ENCODE measurements around the gene SEMA3C. TPM values are rescaled to one million over a fixed set of nuclear protein-coding genes. Genes with fewer than 3 reads are reported as not detected.

The SEMA3C gene
- polyA plus RNA-seq, 10 donors, result 134 to 202 (median 168) TPM

DNA sequence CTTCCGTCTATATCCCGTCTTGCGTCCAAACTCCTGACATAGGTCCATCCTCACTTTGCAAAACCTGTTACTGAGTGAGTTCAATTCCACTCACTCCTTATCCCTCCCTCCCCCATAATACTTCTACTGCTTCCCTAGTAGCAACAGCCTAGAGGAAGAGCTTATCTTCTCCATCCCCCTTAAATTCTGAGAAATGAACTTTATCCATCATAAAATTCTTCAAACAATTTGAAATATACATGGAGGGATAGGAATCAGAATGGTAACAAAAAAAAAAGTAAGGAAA is 27.6 kb downstream of the SEMA3C start:
- DNase-seq, result no peak

DNA sequence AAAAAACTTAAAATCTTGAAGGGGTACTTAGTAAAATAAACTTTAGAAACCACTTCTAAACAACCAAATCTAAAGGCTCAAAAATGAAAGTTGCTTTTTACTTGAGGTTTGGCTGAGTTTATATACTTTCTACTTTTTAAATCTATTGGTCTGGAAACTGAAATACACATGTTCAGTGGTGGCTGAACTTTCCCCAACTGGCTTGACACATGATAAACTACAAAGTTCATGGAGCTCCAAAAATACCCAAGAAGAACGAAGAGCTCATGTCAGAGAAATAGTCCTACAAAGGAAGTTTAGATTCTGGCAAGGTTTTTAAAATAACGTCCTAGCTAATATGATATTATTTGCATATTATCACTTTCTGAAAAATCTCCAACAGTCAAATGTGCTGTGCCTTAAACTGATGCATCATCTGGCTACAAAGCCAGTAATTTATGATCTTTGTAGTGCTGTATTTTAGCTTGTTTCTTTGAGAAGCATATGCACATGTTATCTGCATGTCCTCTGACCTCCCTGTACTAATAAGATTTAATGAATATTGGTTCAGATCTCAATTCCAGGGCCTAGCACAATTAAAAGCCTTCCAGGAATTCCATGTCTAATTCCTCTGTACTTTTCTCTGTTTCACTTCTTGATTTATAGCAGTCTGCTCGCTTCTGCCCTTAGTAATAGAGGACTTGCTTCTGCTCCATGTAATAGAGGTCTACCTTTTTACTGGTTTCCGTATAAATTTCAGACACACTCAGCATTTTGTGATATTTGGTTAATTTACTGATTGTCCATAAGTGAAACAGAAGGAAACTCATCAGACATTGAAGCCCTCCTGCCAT is 28.2 kb downstream of the SEMA3C start:
- DNase-seq, result peak in 1 of 3 donors; percentile 43

DNA sequence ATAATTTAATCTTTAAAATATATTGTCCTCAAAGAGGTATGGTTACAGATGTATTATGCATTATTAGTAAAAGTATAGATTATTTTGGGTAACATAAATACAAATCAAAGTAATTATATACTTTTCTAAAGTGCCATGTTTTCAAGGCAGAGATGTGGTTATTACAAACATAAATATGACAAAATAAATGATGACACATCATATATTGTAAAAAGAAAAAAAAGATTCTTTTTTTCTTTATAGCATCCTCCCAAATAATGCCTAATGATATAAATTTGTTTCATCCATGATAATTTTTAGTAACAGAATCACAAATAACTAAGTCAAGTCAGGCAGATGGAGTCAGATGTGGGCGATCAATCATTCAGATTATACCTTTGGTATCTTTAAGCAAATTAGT is 29.3 kb downstream of the SEMA3C start:
- DNase-seq, result no peak

DNA sequence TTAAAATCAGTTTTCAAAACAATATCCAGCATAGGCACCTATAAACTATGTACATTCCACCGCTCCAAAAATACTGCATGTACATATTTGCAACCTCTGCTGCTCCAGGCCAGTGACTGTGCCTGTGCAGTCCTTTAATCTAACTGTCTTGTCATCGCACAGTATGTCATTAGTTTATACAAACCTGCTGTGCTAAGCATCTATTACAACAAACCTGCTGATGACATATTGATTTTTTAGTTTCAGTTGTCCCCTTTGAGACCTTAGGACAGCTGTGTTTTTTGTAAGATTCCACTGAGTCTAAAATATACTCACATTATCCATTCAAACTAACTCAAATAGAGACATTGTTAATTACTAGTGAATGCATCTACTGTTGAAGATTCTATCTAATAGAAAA is 33.1 kb downstream of the SEMA3C start:
- no peak for DNase-seq

DNA sequence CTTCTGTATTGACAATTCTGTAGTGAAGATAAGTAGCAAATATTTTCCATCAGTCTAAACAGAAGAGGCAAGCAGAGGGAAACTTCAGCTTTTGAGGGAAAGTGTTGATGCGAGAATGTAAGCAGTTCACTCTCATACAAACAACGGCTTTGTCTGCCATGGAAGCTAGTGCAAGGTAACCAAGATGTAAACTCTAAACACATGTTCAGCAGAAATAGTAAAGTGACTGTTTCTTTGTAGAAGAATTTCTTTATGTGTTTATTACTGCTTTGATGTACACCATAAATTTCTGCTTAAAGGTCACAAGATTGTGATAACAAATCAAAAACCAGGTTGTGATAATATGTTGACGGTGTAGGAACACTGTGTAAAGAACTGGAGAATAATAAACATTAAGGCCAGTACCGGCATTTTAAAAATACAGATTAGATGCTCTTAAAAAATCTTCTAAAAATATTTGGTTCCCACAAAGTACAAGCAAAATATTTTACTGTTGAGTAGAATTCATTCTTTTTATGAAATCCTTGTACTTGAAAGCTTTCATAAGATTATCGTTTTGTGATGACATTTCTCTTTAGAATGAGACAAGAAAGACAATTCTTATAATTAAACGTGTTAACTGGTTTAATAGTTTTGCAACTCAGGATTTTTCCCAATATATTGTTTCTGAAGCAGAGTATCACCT is 34.2 kb downstream of the SEMA3C start:
- DNase-seq, result no peak

DNA sequence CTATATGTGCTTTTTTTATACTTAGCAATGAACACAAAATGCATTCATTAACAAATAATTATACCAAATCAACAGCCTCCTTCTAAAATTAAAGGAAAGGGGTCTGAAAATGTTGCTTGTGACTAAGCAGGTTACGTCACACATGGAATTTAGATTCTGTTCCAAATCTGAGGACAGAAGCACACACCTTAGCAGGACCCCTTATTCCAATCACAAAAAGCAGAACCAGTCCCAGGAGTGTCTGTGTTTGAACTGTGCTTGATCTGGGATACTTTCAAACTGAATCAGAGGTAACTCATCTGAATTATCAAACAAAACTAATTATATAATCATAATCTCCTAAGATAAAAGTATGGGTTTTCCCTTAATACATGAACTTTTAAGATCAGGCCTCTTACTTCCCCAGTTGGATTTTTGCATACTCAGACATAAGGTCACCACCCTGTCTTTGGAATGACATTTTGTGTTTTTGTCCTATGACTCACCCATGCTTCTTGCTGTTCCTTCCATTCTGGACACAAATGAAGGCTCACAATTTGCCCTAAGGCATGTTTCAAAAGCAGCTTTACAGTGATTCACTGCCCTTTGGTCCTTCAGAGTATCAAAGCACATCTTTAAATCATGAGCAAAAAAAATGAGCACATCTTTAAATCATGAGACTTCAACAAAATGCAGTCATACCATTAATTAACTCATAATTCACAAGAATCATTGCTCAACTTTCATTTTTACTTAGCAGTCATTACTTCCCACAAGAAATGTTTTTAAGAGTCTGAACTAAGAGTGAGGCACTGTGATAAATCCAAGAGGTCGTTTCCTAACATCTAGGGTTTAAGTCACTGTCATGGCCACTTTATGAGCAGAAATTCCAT is 35.5 kb downstream of the SEMA3C start:
- peak in 1 of 3 donors; percentile 97 for DNase-seq

DNA sequence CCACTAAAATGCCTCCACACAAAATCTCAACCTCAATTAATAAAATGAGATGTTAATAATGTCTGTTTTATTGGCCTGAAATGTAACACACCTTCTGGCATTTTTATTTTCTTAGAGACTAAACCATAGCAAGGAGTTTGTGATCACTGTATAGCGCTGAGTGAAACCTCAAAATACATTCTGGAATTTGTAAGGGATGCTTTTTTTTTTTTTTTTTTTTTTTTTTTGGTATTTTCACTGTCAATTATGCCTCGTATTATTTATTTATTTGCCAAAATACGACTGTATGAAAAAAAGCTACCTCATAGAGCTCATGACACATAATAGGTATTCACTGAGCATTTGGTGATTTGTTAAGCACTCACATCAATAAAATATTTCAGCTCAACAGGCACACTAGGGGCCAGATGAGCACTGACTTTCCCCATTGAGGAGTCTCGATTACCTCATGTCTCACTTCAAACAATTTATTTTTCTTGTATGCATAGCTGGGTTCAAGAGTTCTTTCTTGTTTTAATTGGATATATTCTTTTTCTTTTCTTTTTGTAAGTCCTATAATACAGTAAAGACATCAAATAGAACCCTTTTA is 36.5 kb downstream of the SEMA3C start:
- no peak for DNase-seq

DNA sequence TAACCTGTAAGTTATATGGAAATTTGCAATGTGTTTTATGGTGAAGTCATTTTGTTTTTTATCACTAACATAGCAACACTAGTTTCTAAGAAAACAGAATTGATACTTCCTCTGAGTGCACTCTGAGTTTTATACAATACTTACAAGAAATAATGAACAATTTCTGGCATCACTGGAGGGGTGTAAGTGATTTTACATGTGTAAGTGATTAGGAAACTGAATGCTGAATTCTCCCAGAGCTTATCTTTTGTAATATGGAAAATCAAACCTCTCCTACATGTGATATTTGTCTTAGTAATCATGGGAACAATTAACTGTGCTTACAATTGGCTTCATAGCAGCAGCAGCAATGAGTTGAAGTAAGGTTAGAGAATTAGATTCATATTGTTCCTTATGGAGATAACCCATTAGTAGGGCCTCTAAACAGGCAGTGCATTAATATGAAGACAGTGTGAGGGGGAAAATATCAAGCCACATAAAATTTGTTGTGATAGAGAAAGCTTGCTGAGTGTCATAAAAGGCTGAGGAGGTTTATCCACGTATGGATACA is 37.4 kb downstream of the SEMA3C start:
- peak; percentile 62 to 86 (median 70) for DNase-seq

DNA sequence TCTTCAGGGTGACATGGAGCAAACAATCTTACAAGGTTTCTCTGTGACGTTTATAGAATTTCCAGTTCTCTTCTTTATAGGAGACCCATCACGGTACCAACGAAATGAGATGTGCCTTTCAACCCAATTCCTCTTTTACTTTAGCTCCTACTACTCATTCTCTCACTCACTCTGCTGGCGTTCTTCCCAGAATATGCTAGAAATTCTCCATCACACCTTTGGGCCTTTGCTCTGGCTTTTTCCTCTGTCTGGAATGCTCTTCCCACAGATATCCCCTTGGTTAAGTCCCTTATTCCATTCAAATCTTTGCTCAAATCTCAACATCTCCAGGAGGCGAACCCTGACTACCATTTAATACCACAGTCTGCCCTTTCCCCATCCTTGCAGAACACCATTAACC is 39.0 kb downstream of the SEMA3C start:
- DNase-seq, result peak in 1 of 3 donors; percentile 30

DNA sequence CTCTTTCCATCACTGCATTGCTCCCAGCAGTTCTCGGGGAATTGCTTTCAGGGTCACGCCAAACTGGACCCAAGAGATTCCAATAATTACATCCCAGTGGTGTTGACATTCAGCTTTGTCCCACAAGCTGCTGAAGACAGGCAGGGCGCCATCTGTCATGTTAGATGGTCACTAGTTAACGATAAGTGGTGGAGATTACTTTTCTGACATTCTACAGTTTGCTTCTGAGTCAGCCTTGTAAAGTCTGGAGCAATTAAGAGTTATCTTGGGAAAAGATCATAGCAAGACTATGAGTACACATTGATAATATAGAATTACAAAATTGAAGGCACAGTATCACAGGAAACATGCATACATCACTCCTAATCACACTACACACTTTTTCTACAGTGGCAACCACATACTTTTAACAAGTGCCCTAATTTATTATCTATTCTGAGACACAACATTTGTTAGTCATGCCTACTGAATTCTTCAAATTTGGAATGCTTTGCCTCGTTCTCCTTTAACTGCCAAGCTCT is 41.9 kb downstream of the SEMA3C start:
- DNase-seq, result peak in 1 of 3 donors; percentile 75

DNA sequence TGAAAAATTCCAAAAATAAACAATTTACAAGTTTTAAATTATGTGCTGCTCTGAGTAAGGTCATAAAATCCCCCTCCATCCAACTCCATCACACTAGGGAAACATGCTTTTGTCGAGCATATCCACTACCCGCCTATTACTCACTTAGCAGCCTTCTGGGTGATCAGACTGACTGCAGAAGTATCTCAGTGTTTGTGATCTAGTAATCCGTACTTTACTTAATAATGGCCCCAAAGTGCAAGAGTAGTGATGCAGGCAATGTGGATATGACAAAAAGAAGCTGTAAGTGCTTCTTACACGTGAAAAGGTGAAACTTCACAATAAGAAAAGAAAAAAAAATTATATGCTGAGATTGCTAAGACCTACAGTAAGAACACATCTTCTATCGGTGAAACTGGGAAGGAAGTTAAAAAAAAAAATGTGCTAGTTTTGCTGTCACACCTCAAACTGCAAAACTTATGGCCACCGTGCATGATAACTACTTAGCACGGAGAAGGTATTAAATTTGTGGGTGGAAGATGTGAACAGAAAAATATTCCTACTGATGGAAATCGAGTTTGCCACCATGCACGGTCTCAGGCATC is 43.2 kb downstream of the SEMA3C start:
- no peak for DNase-seq

DNA sequence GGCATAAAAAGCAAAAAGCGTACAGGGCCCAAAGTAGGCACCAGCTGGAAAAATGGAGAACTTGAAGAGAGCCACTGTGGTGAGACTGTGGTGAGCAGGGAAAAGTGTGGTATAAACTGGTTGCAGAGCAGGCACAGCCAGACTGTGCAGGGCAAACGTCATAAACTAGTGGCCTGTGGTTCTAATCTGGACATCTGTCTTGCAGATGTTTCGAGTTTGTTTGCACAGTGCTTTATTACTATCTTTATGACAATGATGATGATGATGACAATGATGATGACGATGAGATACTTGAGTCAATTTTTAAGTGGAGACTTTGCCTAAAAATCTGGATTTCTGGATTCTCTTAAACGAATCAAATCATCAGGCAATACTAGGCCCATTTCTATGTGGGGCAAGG is 45.7 kb downstream of the SEMA3C start:
- DNase-seq, result no peak

DNA sequence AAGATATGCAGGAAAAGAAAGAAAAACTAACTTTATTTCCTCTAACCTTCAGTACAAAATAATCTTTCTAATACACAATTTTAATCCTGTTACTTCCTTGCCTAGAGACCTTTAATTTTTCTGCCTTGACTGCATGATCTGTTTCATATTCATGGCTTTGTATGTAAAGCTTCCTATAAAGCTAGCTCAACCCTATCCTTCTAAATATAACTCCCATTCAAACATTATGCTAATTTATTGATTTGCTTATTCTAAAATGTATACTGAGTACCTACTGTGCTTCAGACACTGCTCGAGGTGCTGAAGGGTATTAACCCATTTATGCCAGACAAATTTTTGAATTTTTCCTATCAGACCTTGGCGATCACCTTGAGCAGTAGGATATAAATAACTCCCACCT is 47.6 kb downstream of the SEMA3C start:
- DNase-seq, result no peak

DNA sequence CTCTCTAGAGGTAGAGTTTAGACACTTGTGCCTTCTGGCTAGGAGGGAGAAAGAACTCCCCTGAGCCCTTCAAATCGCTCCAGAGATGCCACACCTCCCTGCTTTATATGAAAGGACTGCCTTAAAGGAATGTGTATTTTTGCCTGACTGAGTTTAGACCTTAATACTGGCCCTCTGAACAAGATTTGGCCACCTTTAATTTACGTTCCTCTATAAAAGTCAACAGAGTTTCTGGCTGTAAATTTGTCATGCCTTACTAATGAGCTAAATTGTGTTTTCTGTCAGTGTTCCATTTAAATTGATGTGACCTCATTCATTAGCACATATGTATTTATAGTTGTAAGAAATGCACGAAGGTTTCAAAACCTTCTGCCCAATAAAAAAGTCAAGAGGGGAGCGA is 48.0 kb downstream of the SEMA3C start:
- DNase-seq, result no peak

DNA sequence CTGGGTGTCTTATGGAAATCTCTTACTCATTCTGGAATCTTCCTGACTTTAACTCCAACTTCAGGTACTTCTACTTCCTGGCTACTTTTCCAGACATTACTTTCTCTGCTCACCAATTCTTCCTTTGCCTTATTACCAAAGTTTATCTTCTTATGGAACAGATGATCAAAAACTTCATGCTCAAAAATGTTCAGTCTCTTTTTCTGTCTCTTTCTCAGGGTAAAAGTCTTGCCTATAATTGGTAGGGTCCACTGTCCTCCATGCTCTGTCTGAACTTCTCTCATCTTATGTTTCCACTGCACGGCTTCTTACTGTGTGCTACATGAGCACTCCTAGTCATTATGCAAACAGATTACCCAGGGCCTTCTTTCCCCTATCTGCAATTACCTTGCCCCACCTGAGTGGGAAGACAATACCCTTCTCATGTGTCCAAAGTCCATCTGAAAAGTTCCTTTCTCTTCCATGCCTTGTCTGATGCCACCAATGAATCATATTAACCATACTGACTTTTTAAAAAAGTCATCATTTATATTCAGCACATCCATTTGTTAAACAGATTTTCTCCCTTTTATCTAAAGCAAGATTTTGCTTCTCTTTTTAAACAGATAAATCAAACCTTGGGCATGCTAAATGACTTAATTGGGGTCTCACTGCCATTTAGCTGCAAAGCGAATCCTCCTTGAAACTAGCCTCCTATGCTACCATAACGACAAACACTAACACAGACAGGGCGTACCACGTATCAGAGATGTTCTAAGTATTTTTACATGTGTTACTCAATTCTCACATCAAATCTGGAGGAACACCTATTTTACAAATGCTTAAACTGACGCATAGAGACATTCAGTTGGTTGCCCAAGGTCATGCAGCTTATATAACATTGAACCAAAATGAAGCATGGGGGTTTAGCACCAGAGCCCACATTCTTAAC is 48.8 kb downstream of the SEMA3C start:
- DNase-seq, result no peak

DNA sequence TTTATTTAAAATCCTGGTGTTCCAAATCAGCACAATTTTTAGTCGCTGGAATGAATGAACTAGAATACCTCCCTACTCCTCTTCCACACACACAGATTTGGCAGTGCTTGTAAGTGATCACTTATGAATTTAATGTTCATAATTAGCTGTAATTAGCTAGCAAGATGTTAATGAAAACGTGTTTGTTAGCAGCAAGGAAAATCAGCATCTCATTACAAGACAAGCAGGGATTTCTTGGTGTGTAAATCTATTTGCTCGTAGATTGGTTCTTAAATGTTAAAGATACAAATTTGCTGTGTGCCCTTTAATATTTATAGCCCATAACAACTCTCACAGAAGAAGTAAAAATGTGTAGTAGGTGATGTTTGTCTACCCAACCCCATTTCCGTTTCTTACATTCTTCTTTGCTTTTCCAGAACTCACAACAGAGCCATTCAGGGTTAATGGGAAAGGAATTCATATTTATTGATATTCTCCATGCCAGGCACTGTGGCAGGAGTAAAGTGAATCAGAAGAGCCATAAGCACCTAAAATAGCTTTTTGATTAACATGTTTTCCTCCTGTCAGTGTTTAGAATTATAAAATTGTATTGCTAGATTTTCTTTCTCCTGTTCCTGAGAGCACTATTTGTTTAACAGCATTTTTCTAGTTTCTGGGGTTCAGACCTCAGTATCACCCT is 49.6 kb downstream of the SEMA3C start:
- no peak for DNase-seq

DNA sequence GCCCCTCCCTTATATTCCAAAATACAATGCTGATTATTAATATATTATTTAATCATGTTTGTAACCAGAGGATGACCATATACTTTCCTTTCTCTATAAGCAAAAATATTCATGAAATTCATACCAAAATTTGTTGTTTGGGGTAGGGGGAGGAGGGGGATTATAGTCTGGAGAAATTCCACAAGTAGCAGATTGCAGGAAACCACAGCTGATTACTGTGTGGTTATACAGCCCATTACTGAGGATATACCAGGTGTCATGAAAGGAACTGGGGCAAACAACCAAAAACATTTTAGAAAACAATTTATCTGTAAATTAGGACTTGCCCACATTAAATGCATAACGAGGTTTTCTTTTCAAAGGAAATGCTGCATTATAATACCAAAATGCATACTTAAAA is 50.3 kb downstream of the SEMA3C start:
- no peak for DNase-seq

DNA sequence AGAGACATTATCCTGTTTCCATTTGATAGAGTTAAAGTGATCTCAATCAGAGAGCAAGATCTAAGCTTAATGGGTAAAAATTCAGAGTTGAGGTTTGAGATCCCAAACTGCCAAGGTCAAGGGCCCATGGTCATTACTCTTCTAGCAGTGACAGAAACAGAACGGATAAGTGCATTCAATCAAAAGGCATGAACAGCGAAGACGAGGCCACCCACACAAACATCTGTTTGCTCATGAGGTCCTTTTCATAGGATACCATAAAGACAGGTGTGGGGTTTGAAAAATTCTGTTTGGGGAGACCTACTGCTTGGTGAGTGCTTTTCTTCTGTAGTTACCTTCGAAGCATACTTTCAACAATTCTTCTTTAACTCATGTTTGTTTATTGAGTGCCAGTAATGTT is 58.3 kb downstream of the SEMA3C start:
- DNase-seq, result no peak

DNA sequence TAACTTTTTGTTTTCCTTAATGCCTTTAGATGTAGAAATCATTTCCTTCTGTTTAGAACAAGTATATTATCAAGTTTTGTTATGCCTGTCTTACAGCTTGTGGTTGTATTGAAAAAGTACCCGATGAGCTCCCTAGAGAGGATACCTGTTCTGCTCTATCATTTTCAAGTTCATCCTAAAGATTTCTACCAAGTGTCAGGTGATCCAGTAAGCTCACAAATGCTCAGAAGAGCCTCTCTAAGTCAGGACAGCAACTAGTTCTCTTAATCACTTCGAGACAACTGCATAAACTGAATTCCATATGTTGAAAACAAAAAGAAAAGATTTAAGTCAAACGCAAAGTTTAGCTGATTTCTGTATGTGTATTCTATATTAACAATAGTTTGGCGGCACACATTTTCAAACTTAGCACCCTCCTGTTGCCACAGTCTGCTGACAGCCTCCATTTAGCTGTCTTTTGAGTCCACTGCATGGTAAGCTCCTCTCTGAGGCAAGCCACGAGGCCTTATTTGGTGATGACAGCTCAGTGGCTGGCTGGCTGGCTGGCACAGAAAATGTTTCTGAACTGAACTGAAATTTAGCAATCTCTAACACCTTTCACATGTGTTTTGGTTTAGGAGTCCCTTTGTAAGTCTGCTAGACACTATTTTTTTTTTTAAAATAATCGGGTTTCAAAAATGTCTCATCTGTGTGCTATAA is 59.4 kb downstream of the SEMA3C start:
- peak in 1 of 3 donors; percentile 15 for DNase-seq

Data from muscle of back (tissue), 11 donors.